Thyroid gland (tissue), 4 donors: ENCODE measurements around the gene IL27RA.

Experiments used
- POLR2A ChIP-seq, 2 donors: fragments of 450-650 bp; IDR thresholded peaks; one replicate each; pipeline ENCODE4 v1.6.1; 2017; ENCODE audit warnings: antibody characterized with exemption in 2 of 2, mild to moderate bottlenecking in 2 of 2, moderate library complexity in 1 of 2
- TF ChIP-seq, protein P1 (sequence below), 6 experiments: fragments of 200-600 bp in 3 of 6; fragments of 450-650 bp in 3 of 6; sonication (generic) in 3 of 6; IDR thresholded peaks; one replicate each; pipeline ENCODE4 v1.5.1; 2016 to 2019; ENCODE audit warnings: antibody characterized with exemption in 6 of 6, mild to moderate bottlenecking in 2 of 6, inconsistent platforms in 1 of 6, moderate library complexity in 1 of 6

DNA sequence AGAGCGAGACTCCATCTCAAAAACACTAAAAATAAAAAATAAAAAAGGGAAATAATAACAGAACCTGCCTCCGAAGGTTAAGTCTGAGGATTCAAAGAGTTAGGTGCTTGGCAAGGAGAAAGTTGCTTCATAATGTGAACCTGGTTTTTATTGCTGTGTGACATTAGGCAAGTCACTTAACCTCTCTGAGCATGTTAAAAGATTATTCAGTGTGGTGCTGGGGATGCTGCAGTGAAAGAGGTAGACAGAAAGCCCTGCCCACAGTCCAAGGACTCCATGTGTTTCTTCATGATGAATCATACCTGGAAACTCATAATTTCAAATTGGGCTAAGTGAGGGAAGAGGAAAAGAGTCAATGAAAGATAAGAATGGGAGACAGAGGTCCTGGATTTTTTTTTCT lies 2.4 kb downstream of the IL27RA start:
- TF ChIP-seq, protein P1, sequence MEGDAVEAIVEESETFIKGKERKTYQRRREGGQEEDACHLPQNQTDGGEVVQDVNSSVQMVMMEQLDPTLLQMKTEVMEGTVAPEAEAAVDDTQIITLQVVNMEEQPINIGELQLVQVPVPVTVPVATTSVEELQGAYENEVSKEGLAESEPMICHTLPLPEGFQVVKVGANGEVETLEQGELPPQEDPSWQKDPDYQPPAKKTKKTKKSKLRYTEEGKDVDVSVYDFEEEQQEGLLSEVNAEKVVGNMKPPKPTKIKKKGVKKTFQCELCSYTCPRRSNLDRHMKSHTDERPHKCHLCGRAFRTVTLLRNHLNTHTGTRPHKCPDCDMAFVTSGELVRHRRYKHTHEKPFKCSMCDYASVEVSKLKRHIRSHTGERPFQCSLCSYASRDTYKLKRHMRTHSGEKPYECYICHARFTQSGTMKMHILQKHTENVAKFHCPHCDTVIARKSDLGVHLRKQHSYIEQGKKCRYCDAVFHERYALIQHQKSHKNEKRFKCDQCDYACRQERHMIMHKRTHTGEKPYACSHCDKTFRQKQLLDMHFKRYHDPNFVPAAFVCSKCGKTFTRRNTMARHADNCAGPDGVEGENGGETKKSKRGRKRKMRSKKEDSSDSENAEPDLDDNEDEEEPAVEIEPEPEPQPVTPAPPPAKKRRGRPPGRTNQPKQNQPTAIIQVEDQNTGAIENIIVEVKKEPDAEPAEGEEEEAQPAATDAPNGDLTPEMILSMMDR (IDR thresholded peaks at IDR 0.05) = no peak
- TF ChIP-seq POLR2A (IDR thresholded peaks at IDR 0.05) = no peak
